Measurements from ENCODE around the gene FAM133A.

- no peak for TF ChIP-seq CTCF (IDR thresholded peaks at IDR 0.05; ENCODE audit: low read depth, low read length)
- no peak for TF ChIP-seq EZH2phosphoT487 (IDR thresholded peaks at IDR 0.05; ENCODE audit: low read depth)
Observed at GRCh38 chrX:93637591-93637990, 36.4 kb upstream of the FAM133A start.
